Breast epithelium (tissue), 3 donors: Measurements from ENCODE around the gene SIRPG.

Source experiments
- POLR2A ChIP-seq: fragments of 450-650 bp; IDR thresholded peaks from one replicate; pipeline ENCODE4 v1.6.1; 2016; ENCODE audit warnings: antibody characterized with exemption, mild to moderate bottlenecking, moderate library complexity
- TF ChIP-seq, protein P1 (sequence below), 3 donors: fragments of 450-650 bp; IDR thresholded peaks; one replicate each; pipeline ENCODE4 v1.5.1; 2016 to 2017; ENCODE audit warnings: antibody characterized with exemption in 3 of 3, mild to moderate bottlenecking in 3 of 3, moderate library complexity in 3 of 3

DNA sequence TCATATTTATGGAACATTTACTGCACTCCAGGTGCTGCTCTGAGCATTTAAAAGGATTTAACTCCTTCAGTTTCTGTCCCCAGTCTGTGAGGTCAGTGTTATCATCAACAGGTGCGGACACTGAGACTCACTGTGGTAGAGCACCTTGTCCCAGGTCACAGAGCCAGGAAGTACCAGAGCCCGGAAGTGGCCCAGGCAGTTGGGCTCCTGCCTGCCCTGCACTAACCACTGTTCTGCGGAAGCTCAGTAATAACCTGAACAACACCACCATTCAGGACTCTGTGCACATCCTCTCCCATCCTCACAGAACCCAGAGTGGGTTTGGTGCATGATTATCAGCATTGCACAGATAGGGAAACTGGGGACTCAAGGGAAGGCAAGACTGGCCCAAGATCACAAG, 16.8 kb upstream of the SIRPG start:
- TF ChIP-seq, protein P1, sequence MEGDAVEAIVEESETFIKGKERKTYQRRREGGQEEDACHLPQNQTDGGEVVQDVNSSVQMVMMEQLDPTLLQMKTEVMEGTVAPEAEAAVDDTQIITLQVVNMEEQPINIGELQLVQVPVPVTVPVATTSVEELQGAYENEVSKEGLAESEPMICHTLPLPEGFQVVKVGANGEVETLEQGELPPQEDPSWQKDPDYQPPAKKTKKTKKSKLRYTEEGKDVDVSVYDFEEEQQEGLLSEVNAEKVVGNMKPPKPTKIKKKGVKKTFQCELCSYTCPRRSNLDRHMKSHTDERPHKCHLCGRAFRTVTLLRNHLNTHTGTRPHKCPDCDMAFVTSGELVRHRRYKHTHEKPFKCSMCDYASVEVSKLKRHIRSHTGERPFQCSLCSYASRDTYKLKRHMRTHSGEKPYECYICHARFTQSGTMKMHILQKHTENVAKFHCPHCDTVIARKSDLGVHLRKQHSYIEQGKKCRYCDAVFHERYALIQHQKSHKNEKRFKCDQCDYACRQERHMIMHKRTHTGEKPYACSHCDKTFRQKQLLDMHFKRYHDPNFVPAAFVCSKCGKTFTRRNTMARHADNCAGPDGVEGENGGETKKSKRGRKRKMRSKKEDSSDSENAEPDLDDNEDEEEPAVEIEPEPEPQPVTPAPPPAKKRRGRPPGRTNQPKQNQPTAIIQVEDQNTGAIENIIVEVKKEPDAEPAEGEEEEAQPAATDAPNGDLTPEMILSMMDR (IDR thresholded peaks at IDR 0.05), result no peak
- TF ChIP-seq POLR2A, result no peak
